Measurements from ENCODE around the gene KRT82.
"Not testable (repeated sequence)": the region's sequence is repeated elsewhere in the genome, so short reads cannot be mapped to it uniquely, and the experiment has no call there.

Gene KRT82

DNA sequence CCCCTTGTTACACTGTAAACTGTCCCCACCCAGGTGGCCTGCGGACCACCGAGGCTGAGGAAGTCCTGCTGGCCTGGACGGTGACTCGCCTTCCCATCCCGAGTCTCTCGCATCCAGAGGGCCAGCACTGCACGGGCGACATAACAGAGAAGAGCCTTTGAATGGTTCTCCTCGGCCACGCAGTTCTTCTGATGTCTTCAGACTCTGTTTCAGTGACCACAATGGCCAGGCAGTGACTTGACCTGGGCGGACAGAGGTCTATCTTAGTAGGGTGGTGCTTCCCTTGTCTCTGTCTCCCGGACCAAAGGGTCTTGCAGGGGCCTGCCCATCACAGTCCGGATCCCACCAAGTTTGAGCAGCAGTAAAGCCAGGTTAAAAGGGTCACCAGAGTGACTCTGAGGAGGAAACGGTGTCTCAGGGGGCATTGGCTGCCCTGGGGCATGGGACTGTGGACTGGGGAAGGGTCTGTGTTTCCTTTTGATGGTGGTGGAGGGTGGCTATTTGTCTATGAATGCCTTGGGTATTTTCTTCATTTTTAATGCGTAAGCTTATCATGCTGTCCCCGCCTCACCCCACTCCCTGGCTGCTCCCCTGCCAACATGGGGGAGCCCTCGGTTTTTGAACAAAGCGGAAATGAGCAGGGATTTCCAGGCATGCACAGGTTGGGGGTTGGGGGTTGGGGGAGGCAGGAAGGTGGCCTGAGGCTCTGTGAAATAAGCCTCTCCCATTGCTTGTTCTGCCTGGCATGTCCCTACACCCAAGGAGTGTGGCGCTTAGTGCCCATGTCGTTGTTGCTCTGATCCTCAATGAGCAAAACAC, 49.2 kb downstream of the KRT82 start:
- FAIRE-seq, result no peak

DNA sequence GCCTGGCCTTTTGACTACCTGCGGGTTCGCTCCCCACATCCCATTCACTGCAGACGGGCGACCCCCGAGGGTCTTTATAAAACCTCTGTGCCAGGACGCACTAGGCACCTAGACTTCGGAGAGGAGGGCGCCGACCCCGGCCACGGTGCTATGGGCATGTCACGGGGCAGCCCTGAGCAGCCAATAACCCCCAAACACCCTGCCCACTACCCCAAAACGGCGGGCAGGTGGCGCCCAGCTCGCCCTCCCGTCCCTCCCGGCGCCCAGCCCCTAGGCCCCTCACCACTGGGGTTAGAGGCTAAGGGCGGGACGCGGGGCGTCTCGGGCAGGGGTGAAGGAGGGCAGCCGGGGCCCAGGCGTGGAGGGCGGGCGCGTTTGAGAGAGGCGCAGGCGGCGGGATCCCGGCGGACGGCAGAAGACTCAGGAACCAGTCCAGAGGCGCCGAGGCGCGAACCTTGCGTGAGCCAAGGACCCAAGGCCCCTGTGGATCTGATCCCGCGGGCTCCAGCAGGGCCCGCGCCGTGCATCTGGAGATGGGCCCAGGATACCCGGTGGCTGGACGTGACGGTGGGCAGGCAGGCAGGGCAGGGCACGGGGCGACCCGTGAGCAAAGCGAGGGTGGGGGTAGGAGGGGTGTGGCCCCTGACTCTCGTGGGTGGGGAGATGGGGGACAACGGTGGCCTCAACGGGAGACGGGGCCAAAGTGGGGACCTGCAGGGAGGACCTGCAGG, 49.9 kb downstream of the KRT82 start:
- no peak for FAIRE-seq

DNA sequence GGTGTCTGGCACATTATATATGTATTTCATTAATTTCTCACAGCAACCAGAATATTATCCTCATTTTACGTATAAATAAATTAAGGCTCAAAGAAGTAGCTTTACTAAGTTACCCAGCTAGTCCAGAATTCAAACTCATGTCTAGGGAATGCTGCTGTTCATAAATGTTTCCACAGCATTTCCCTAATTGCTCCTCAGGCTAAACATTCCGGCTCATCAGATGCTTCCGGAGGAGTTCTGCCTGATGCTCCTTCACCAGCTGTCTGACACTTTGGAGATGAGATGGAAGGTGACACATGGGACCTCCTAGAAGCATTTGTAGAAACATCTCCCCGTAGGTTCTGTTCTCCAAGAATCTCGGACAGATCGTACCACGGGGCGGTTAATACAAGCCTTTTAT, 51.0 kb downstream of the KRT82 start:
- no peak for FAIRE-seq

DNA sequence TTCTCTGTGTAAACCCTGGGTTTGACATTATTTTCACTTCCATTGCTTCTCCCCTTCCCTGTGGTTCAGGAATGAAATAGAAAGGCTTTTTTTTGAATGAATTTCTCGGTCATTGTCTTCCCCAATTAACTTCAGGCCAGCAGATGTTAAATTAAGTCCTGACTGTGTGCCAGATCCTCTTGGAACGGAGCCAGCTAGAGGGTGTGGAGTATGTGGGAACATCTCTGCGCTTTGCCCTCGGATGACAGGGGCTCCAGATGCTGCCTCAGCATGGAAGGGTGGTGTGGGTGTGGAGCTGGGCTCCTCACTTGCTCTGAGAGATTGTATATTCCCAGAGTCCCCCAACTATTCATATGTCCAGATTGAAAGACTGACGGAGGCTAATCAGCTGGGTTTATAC, 51.9 kb downstream of the KRT82 start:
- FAIRE-seq, result no peak

DNA sequence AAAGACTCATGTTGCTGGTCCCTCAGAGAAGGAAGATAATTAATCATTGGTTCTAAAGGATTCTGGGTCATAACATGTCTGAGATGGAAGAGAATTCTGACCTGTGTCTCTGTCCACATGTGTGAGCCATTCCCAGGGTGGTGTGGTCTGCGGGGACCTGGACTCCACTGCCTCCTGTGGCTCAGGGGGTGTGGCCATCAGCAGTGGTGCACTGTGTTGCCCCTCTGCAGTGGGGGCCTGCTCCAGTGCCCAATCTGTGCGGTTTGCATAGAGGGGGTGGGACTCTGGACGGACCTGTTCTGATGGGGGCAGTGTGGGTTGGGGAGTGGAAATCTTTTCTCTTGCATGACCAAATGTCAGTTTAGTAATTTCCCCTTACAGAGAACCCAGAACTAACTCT, 52.4 kb downstream of the KRT82 start:
- FAIRE-seq, result no peak

DNA sequence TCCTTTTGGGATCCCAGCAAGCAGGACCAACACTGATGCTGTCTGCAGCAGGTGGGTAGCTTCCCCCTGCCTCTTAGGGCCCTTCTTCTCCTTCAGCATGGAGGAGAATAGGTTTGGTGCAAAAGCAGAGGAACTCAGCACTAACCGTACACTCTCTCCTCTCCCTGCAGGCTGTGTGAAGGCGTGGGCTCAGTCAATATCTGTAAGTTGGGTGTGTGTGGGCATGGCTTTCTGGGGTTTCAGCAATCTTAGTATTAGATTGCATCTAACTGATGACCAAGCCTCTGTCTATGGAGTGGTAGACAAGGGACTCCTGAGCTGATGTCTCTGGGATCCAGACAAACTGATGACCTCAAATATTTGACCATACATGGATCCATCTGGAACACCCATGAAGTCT, 53.2 kb downstream of the KRT82 start:
- FAIRE-seq, result no peak

DNA sequence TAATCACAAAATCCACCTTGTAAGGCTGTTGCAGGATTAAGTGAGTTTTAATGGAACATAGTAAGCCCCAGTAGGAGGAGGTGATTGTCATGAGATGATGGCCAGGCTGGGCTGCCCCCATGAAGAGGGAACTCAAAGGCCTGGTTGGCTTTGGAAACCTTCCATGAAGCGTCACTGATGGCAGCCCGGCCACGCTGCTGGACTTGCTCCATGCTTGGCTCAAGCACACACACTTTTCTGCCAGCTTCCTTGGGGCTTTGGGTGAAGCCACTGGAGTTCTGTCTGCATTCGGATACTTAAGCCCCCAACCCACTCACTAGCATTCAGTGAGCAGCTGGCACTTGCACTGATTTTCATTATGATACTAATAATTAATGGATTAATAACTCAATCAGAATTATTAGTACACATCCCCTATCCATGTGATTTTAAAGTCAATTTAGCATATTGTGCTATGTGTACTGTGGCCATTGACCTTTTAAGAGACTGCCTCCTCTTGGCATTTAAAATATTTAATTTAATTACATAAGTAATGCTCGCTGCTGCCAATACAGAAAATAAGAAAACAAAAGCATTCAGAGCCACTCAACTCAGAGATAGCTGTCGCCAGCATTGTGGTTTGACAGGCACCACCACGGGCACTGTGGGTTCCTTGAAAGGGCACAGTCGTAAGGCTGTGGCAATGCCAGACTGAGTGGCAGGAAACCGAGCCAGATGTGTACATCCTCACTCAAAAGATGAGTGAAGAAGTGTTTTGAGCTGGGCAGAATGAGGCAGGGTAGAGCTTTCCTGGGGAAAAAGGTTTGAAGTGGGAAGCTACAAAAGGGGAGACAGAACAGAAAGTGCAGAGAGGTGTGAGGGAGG, 54.7 kb downstream of the KRT82 start:
- FAIRE-seq, result no peak

DNA sequence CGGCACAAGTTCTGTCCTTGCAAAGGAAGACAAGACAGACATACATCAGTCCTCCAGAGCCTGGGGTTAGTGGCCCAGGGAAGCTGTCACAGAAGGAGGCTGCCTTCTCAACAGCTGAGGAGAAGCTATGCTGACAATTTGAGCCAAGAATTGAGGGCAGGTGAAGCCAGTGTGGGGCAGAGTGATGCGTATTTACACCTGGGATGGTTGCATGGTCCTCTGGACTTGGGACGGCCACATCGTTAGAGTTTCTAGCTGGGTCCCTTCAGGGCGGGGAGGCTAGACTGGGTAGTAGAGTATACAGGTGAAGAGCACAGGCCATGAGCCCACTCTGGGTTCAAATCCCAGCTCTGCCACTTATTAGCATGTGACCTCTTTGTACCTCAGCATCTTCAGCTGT, 55.3 kb downstream of the KRT82 start:
- FAIRE-seq, result no peak

DNA sequence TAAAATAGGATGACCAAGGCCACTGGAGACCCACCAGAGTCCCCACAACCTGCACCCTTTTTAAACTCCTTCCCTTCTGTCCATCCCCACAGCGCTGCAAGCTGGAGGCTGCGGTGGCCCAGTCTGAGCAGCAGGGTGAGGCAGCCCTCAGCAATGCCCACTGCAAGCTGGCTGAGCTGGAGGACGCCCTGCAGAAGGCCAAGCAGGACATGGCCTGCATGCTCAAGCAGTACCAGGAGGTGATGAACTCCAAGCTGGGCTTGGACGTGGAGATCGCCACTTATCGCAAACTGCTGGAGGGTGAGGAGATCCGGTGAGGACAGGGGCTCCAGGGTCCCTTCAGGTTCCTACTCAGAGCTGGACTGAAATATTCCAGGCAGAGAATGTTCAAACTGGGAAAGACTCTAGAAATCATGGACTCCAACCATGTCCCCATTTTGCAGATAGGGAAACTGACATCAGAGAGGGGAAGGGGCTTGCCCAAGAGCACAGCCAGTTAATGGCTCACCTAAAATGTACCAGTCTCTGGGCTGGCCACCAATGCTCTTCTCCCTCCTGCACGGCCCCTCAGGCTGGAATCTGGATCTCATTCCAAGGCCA, 56.0 kb downstream of the KRT82 start:
- no peak for FAIRE-seq

DNA sequence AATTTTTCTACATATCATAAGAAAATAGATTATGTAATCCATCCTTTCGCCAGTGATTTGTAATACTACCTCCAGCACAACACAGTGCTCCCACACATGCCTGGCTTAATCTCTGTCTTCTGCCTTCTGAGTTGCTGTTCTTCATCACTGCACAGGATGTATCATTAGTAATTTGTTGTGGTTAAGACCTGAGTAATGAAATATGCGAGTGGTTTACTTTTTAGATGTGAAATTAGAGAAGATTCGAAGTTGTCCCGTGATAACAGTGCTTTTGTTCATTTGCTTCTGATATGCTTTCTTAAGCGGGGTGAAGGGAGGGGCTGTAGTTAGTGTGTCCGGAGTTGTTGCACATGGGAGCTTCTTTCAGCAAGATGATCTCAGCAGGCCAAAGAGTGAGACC, 56.9 kb downstream of the KRT82 start:
- no peak for FAIRE-seq

DNA sequence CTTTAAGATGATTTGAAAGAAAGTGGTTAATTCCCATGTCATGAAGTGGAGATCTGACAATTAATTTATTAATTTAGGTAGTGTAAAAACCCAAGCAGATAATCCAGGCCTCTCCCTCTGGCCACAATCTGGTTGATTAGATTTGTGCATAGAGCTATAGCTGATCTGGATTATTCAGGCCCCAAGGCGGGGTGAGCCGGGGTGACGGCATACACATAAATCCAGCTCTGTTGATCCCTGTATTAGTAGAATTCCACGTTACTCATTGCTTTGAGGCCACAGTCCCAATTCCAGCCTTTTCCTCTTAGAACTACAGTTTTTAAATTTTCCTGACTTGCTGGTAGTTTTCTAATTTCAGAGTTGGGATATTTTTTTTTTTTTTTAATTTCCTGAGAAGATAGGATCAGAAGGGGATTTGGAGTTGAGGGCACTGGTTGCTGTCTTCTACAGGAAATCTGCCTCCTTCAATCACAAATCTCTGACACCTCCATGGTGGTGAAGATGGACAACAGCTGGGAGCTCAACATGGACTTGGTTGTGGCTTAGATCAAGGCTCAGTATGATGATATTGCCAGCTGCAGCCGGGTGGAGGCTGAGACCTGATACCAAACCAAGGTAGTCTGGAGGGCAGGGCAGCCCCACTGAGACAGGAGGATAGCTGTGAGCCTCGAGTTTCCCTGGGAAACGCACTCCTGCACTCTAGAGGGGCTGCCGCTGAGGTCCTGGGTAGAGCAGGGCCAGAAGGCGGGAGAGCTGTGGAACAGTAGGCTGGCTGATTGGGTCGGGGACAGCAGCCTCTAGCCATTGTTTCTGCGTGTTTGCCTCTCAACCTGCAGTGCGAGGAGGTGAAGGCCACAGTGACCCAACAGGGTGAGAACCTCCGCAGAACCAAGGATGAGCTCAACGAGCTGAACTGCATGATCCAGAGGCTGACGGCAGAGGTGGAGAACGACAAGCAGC, 58.3 kb downstream of the KRT82 start:
- no peak for FAIRE-seq

DNA sequence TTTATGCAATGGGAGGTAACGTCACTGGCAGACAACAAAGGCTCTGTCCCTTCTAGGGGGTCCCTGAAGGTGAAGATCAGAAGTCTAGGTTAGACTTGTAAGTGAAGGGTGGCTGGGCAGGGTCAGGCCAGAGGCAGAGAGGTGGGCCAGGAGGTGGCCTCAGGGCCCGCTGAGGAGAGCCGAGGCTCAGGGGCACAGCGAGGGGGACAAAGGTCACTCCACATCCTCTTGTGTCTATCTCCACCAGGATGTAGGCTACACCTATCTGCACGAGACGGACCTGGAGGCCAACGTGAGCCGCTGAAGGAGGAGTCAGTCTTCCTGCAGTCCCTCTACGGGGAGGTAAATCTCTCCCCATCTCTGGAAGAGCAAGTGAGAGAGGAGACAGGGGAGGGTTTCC, 59.1 kb downstream of the KRT82 start:
- FAIRE-seq, result no peak

DNA sequence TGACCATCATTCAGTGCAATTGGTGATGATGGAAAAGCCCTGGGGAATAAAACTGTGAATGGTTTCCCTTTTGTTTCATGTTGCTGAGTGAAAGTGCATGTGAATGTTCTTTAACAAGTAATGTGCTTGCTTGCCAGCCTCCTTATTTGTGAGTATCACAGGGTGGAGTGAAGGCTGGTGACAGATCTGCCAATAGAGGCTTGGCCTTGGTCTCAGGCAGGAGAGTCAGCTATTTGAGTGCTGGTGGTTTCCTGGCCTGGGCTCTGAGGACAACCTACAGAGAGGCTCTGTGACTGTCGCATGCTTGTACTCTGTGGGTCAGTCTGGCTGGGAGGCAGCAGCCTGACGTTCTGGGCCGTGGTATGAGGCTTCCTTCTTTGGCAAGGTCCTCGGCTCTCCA, 59.5 kb downstream of the KRT82 start:
- FAIRE-seq, result no peak

DNA sequence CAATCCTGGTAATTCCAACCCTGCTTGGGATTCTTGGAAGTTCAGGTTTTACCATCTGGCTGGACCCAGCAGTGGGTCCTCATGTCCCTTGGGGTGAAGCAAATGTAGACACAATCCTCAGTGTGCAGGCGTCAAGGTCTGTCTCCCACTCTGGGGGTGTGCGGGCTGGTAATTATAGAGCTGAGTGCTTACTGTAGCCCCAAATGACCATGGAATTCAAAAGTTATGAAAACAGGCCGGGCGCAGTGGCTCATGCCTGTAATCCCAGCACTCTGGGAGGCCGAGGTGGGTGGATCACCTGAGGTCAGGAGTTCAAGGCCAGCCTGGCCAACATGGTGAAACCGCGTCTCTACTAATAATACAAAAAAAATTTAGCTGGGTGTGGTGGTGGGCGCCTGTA, 61.1 kb downstream of the KRT82 start:
- FAIRE-seq, result not testable (repeated sequence)

DNA sequence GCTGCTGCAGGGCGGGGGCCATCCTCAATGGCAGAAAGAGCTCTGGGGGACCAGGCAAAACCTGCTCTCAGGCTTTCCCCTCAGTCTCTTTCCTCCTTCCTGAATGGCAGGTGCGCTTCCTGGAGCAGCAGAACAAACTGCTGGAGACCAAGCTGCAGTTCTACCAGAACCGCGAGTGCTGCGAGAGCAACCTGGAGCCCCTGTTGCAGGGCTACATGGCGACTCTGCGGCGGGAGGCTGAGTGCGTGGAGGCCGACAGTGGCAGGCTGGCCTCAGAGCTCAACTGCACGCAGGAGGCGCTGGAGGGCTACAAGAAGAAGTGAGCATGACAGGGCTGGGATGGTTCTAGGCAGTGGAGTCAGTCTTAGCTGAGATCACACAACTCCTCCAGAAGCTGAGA, 62.0 kb downstream of the KRT82 start:
- no peak for FAIRE-seq

Data from endometrium (tissue), 2 donors.